Neural progenitor cell (in vitro differentiated cells): ENCODE measurements around the gene FBXW11. TPM values are rescaled to one million over a fixed set of nuclear protein-coding genes. Genes with fewer than 3 reads are reported as not detected.

Experiments used
- DNase-seq: peaks from one replicate; pipeline ENCODE4 v3.0.0-alpha.2; 2016; ENCODE audit warnings: low spot score
- H2AFZ ChIP-seq: fragments of 200-600 bp; sonication (generic); replicated peaks from 2 replicates; pipeline ENCODE4 v1.6.1; 2016; ENCODE audit warnings: antibody characterized with exemption
- H3F3A ChIP-seq: fragments of 200-600 bp; sonication (generic); 2 replicates; pipeline ENCODE4 v1.6.1; 2016; ENCODE audit warnings: antibody characterized with exemption, low read depth
- H3K27ac ChIP-seq: fragments of 200-600 bp; sonication (generic); 2 replicates; pipeline ENCODE4 v1.5.1; 2016; ENCODE audit warnings: mild to moderate bottlenecking
- H3K27me3 ChIP-seq: fragments of 200-600 bp; sonication (generic); 2 replicates; pipeline ENCODE4 v1.6.1; 2016; ENCODE audit warnings: mild to moderate bottlenecking, moderate library complexity
- H3K36me3 ChIP-seq: fragments of 200-600 bp; sonication (generic); 2 replicates; pipeline ENCODE4 v1.5.1; 2016
- H3K4me1 ChIP-seq: fragments of 200-600 bp; sonication (generic); 2 replicates; pipeline ENCODE4 v1.6.1; 2016; ENCODE audit warnings: mixed run types
- H3K4me2 ChIP-seq: fragments of 200-600 bp; sonication (generic); 2 replicates; pipeline ENCODE4 v1.6.1; 2016
- H3K4me3 ChIP-seq: fragments of 200-600 bp; sonication (generic); 2 replicates; pipeline ENCODE4 v1.5.1; 2016
- H3K79me2 ChIP-seq: fragments of 200-600 bp; sonication (generic); 2 replicates; pipeline ENCODE4 v1.6.1; 2016; ENCODE audit warnings: low read depth
- H3K9ac ChIP-seq: fragments of 200-600 bp; sonication (generic); 2 replicates; pipeline ENCODE4 v1.6.1; 2016
- H3K9me3 ChIP-seq: fragments of 200-600 bp; sonication (generic); 2 replicates; pipeline ENCODE4 v1.5.1; 2016; ENCODE audit warnings: low read depth
- H4K20me1 ChIP-seq: fragments of 200-600 bp; sonication (generic); 2 replicates; pipeline ENCODE4 v1.6.1; 2016; ENCODE audit warnings: low read depth
- H3K27ac Mint-ChIP-seq: 3 replicates; pipeline ENCODE4 v1.8.0; 2021; ENCODE audit warnings: mixed read lengths
- H3K27me3 Mint-ChIP-seq: 2 replicates; pipeline ENCODE4 v1.8.0; 2022; ENCODE audit warnings: low read depth, mild to moderate bottlenecking, inconsistent platforms, moderate library complexity, mixed read lengths; ENCODE audit not compliant: insufficient read depth
- H3K36me3 Mint-ChIP-seq: 3 replicates; pipeline ENCODE4 v1.8.0; 2021; ENCODE audit warnings: mixed read lengths
- H3K4me1 Mint-ChIP-seq: 3 replicates; pipeline ENCODE4 v1.8.0; 2021; ENCODE audit warnings: mixed read lengths
- H3K4me3 Mint-ChIP-seq: 3 replicates; pipeline ENCODE4 v1.8.0; 2021; ENCODE audit warnings: mild to moderate bottlenecking, moderate library complexity, mixed read lengths
- H3K9me3 Mint-ChIP-seq: 3 replicates; pipeline ENCODE4 v1.8.0; 2020; ENCODE audit warnings: mixed read lengths
- EZH2 ChIP-seq: fragments of 200-600 bp; sonication (generic); IDR thresholded peaks from 2 replicates; pipeline ENCODE4 v1.6.1; 2017; ENCODE audit warnings: antibody characterized with exemption, mild to moderate bottlenecking, moderate library complexity
- EZH2phosphoT487 ChIP-seq: fragments of 200-600 bp; sonication (generic); IDR thresholded peaks from 2 replicates; pipeline ENCODE4 v1.6.1; 2017; ENCODE audit warnings: antibody characterized with exemption
- total RNA-seq: library from RNA; depleted of rRNA; stranded (reverse); fragments of >200 nt; gene quantifications from 2 replicates; pipeline ENCODE4 v1.2.3, GENCODE V29; 2015; ENCODE audit warnings: low replicate concordance
- TF ChIP-seq, protein P1 (sequence below): fragments of 200-600 bp; sonication (generic); IDR thresholded peaks from 2 replicates; pipeline ENCODE4 v1.5.1; 2017; ENCODE audit warnings: antibody characterized with exemption, mild to moderate bottlenecking

FBXW11 gene
- total RNA-seq, 1 donor from 2014 or later, result 79.1 TPM

- no peaks in the 10 kb centered on the region for H3K36me3 Mint-ChIP-seq
- Histone ChIP-seq H3K9me3 (no peaks in the 10 kb centered on the region), H3K27ac (no peak overlapping the region), H3K4me3 (no peak overlapping the region), H4K20me1 (no peaks in the 10 kb centered on the region), H3F3A (no peaks in the 10 kb centered on the region), H3K27me3 (no peaks in the 10 kb centered on the region), H3K4me2 (no peak overlapping the region), H3K79me2 (no peaks in the 10 kb centered on the region), H2AFZ (no peak overlapping the region), H3K36me3 (no peaks in the 10 kb centered on the region), H3K4me1 (no peaks in the 10 kb centered on the region), H3K9ac (no peak overlapping the region)
- no peaks in the 10 kb centered on the region for H3K9me3 Mint-ChIP-seq
- H3K4me1 Mint-ChIP-seq, result no peaks in the 10 kb centered on the region
- H3K4me3 Mint-ChIP-seq, result no peak overlapping the region
- TF ChIP-seq EZH2phosphoT487 (no peak), EZH2 (no peak)
- TF ChIP-seq, protein P1, sequence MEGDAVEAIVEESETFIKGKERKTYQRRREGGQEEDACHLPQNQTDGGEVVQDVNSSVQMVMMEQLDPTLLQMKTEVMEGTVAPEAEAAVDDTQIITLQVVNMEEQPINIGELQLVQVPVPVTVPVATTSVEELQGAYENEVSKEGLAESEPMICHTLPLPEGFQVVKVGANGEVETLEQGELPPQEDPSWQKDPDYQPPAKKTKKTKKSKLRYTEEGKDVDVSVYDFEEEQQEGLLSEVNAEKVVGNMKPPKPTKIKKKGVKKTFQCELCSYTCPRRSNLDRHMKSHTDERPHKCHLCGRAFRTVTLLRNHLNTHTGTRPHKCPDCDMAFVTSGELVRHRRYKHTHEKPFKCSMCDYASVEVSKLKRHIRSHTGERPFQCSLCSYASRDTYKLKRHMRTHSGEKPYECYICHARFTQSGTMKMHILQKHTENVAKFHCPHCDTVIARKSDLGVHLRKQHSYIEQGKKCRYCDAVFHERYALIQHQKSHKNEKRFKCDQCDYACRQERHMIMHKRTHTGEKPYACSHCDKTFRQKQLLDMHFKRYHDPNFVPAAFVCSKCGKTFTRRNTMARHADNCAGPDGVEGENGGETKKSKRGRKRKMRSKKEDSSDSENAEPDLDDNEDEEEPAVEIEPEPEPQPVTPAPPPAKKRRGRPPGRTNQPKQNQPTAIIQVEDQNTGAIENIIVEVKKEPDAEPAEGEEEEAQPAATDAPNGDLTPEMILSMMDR, result no peak
- H3K27me3 Mint-ChIP-seq, result peaks cover 3% of the 10 kb centered on the region
- no peak for DNase-seq
- H3K27ac Mint-ChIP-seq, result no peak overlapping the region
Observed at GRCh38 chr5:171821286-171821685, 185.2 kb downstream of the FBXW11 start.

- Mint-ChIP-seq H3K36me3 (no peaks in the 10 kb centered on the region), H3K27me3 (peaks cover 3% of the 10 kb centered on the region), H3K9me3 (no peaks in the 10 kb centered on the region), H3K4me1 (no peaks in the 10 kb centered on the region), H3K27ac (no peak overlapping the region), H3K4me3 (no peak overlapping the region)
- H3K4me2 ChIP-seq, result no peak overlapping the region
- no peaks in the 10 kb centered on the region for H3K4me1 ChIP-seq
- H3K9me3 ChIP-seq, result no peaks in the 10 kb centered on the region
- H3K9ac ChIP-seq, result no peak overlapping the region
- H3K27ac ChIP-seq, result no peak overlapping the region
- H3F3A ChIP-seq, result no peaks in the 10 kb centered on the region
- H3K27me3 ChIP-seq, result no peaks in the 10 kb centered on the region
- no peak overlapping the region for H2AFZ ChIP-seq
- no peak overlapping the region for H3K4me3 ChIP-seq
- TF ChIP-seq EZH2, result no peak
- TF ChIP-seq, protein P1, result no peak
- TF ChIP-seq EZH2phosphoT487, result no peak
- no peaks in the 10 kb centered on the region for H4K20me1 ChIP-seq
- DNase-seq, result no peak
- no peaks in the 10 kb centered on the region for H3K36me3 ChIP-seq
- H3K79me2 ChIP-seq, result no peaks in the 10 kb centered on the region
Observed at GRCh38 chr5:171820561-171820960, 185.9 kb downstream of the FBXW11 start.

DNA sequence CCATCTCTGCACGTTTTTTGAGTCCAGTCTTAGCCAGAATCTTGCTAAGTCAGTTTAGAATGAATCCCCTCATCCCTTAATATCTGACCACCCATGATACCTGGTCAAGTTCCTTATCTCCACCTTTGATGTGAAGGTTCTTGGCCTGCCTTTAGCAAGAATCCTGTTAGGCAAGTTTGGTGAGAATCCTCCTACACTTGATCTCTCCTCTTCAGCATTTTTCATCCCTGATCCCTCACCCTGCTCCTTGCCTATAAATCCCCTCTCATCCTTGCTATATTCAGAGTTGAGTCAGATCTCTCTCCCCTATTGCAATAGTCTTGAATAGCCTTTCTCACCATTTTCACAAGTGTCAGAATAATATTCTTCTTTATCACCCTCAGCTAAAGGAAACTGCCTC, 189.8 kb downstream of the FBXW11 start:
- no peak overlapping the region for H3K4me3 Mint-ChIP-seq
- TF ChIP-seq EZH2, result no peak
- TF ChIP-seq, protein P1, result no peak
- H3K9me3 ChIP-seq, result no peaks in the 10 kb centered on the region
- H2AFZ ChIP-seq, result no peak overlapping the region
- no peaks in the 10 kb centered on the region for H3F3A ChIP-seq
- H3K4me1 Mint-ChIP-seq, result no peaks in the 10 kb centered on the region
- H3K9me3 Mint-ChIP-seq, result no peaks in the 10 kb centered on the region
- no peaks in the 10 kb centered on the region for H3K36me3 Mint-ChIP-seq
- H3K27ac ChIP-seq, result no peak overlapping the region
- H3K27me3 Mint-ChIP-seq, result no peaks in the 10 kb centered on the region
- H3K4me1 ChIP-seq, result no peaks in the 10 kb centered on the region
- no peaks in the 10 kb centered on the region for H3K79me2 ChIP-seq
- H4K20me1 ChIP-seq, result no peaks in the 10 kb centered on the region
- H3K27me3 ChIP-seq, result no peaks in the 10 kb centered on the region
- H3K4me2 ChIP-seq, result no peak overlapping the region
- H3K27ac Mint-ChIP-seq, result no peak overlapping the region
- H3K9ac ChIP-seq, result no peak overlapping the region
- no peaks in the 10 kb centered on the region for H3K36me3 ChIP-seq
- no peak overlapping the region for H3K4me3 ChIP-seq
- DNase-seq, result no peak
